PC-9 (cell line): Measurements from ENCODE around the gene SULT1A3. TPM values are rescaled to one million over a fixed set of nuclear protein-coding genes. Genes with fewer than 3 reads are reported as not detected.
"Not testable (repeated sequence)": the region's sequence is repeated elsewhere in the genome, so short reads cannot be mapped to it uniquely, and the experiment has no call there.

ENCODE experiments used
- BruUV-seq: library from RNA; stranded (reverse); fragments of 400-500 nt; replicated peaks from 2 replicates; lab custom pipeline; 2021; lab: Mats Ljungman, UMichigan
- CTCF ChIA-PET: fragments of 300-600 bp; sonication (Branson Sonifier 250); formaldehyde crosslinking; loops from one replicate; lab custom pipeline; 2022; ENCODE audit warnings: antibody characterized with exemption; lab: Charles Lee
- POLR2A ChIA-PET: fragments of 300-600 bp; sonication (Branson Sonifier 250); formaldehyde crosslinking; loops from one replicate; lab custom pipeline; 2022; ENCODE audit warnings: antibody characterized with exemption; ENCODE audit not compliant: unreplicated experiment; lab: Charles Lee
- DNase-seq, 2 experiments: peaks; one replicate each; pipeline versions ENCODE4 v3.0.0 to v3.0.0-alpha.2; 2015 to 2022; ENCODE audit warnings: mixed read lengths in 1 of 2
- H2AFZ ChIP-seq: fragments of 200-600 bp; sonication (generic); 2 replicates; pipeline ENCODE4 v1.8.1; 2017; ENCODE audit warnings: antibody characterized with exemption
- H3F3A ChIP-seq: fragments of 200-600 bp; sonication (generic); 2 replicates; pipeline ENCODE4 v1.8.1; 2017; ENCODE audit warnings: antibody characterized with exemption, mild to moderate bottlenecking, low read depth; ENCODE audit not compliant: insufficient read depth
- H3K27ac ChIP-seq: fragments of 200-600 bp; sonication (generic); 2 replicates; pipeline ENCODE4 v1.6.1; 2016; ENCODE audit warnings: mixed run types
- H3K27me3 ChIP-seq: fragments of 200-600 bp; sonication (generic); 2 replicates; pipeline ENCODE4 v1.6.1; 2016; ENCODE audit warnings: low read depth, mixed run types; ENCODE audit not compliant: insufficient read depth
- H3K36me3 ChIP-seq: fragments of 200-600 bp; sonication (generic); 2 replicates; pipeline ENCODE4 v1.6.1; 2016; ENCODE audit warnings: low read depth, mixed run types
- H3K4me1 ChIP-seq: fragments of 200-600 bp; sonication (generic); replicated peaks from 2 replicates; pipeline ENCODE4 v1.6.1; 2016; ENCODE audit warnings: mixed run types; ENCODE audit not compliant: insufficient read depth
- H3K4me2 ChIP-seq: fragments of 200-600 bp; sonication (generic); 2 replicates; pipeline ENCODE4 v1.6.1; 2017; ENCODE audit warnings: mixed run types
- H3K4me3 ChIP-seq: fragments of 200-600 bp; sonication (generic); 2 replicates; pipeline ENCODE4 v1.6.1; 2016; ENCODE audit warnings: mixed run types
- H3K79me2 ChIP-seq: fragments of 200-600 bp; sonication (generic); 2 replicates; pipeline ENCODE4 v1.6.1; 2017; ENCODE audit warnings: low read depth, mixed run types
- H3K9me2 ChIP-seq: fragments of 200-600 bp; sonication (generic); 2 replicates; pipeline ENCODE4 v1.8.1; 2017; ENCODE audit warnings: mild to moderate bottlenecking; ENCODE audit not compliant: insufficient read depth
- H3K9me3 ChIP-seq: fragments of 200-600 bp; sonication (generic); 2 replicates; pipeline ENCODE4 v1.8.1; 2016; ENCODE audit warnings: low read depth; ENCODE audit not compliant: insufficient read depth
- H4K20me1 ChIP-seq: fragments of 200-600 bp; sonication (generic); 2 replicates; pipeline ENCODE4 v1.8.1; 2017; ENCODE audit not compliant: insufficient read depth
- EZH2 ChIP-seq: fragments of 200-600 bp; sonication (generic); IDR thresholded peaks from 2 replicates; pipeline ENCODE4 v1.8.0; 2017; ENCODE audit warnings: antibody characterized with exemption, low read depth
- intact Hi-C: fragments of 100-400 bp; cut with micrococcal nuclease; formaldehyde crosslinking; loops from one replicate; pipeline ENCODE4 v1.10.0; 2022; ENCODE audit not compliant: unreplicated experiment
- total RNA-seq: library from RNA; stranded (reverse); gene quantifications from 2 replicates; pipeline ENCODE4 v1.2.3, GENCODE V29; 2021
- TF ChIP-seq, protein P1 (sequence below): fragments of 200-600 bp; sonication (generic); conservative IDR thresholded peaks from 2 replicates; pipeline ENCODE4 v1.6.1; 2017; ENCODE audit warnings: mixed run types, antibody characterized with exemption, mild to moderate bottlenecking, moderate library complexity

SULT1A3 gene
- total RNA-seq, 1 experiment from 2014 or later: 103 TPM

GRCh38 chr16:30166202-30166902 is 32.7 kb upstream of the SULT1A3 start:
- Histone ChIP-seq H3K9me2 (no peaks in the 10 kb centered on the region), H3K4me1 (no peaks in the 10 kb centered on the region), H3K9me3 (no peaks in the 10 kb centered on the region), H3K27ac (no peak overlapping the region), H3F3A (peaks cover 19% of the 10 kb centered on the region; the same call in 1 of the 2 replicates), H3K79me2 (no peaks in the 10 kb centered on the region), H3K4me2 (no peak overlapping the region), H3K27me3 (no peaks in the 10 kb centered on the region), H3K36me3 (no peaks in the 10 kb centered on the region), H3K4me3 (no peak overlapping the region), H2AFZ (no peak overlapping the region), H4K20me1 (no peaks in the 10 kb centered on the region)
- TF ChIP-seq EZH2: no peak
- TF ChIP-seq, protein P1, sequence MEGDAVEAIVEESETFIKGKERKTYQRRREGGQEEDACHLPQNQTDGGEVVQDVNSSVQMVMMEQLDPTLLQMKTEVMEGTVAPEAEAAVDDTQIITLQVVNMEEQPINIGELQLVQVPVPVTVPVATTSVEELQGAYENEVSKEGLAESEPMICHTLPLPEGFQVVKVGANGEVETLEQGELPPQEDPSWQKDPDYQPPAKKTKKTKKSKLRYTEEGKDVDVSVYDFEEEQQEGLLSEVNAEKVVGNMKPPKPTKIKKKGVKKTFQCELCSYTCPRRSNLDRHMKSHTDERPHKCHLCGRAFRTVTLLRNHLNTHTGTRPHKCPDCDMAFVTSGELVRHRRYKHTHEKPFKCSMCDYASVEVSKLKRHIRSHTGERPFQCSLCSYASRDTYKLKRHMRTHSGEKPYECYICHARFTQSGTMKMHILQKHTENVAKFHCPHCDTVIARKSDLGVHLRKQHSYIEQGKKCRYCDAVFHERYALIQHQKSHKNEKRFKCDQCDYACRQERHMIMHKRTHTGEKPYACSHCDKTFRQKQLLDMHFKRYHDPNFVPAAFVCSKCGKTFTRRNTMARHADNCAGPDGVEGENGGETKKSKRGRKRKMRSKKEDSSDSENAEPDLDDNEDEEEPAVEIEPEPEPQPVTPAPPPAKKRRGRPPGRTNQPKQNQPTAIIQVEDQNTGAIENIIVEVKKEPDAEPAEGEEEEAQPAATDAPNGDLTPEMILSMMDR: no peak
- ChIA-PET CTCF (no interaction called here), POLR2A (no interaction called here)
- no TSS peak for BruUV-seq
- intact Hi-C loops: no loop called here
- no peak for DNase-seq

DNA sequence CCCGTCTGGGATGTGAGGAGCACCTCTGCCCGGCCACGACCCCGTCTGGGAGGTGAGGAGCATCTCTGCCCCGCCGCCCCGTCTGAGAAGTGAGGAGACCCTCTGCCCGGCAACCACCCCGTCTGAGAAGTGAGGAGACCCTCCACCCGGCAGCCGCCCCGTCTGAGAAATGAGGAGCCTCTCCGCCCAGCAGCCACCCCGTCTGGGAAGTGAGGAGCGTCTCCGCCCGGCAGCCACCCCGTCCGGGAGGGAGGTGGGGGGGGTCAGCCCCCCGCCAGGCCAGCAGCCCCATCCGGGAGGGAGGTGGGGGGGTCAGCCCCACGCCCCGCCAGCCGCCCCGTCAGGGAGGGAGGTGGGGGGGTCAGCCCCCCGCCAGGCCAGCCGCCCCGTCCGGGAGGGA is 30.3 kb upstream of the SULT1A3 start:
- H3K4me2 ChIP-seq, H4K20me1 ChIP-seq, intact Hi-C loops, H3K79me2 ChIP-seq, H3K4me3 ChIP-seq, H3K4me1 ChIP-seq, H3K27me3 ChIP-seq, DNase-seq, H2AFZ ChIP-seq, H3K27ac ChIP-seq, H3K9me2 ChIP-seq, BruUV-seq, H3K36me3 ChIP-seq, POLR2A ChIA-PET, H3K9me3 ChIP-seq, CTCF ChIA-PET: not testable (repeated sequence)
- H3F3A ChIP-seq: peaks cover 23% of the 10 kb centered on the region; the same call in 1 of the 2 replicates

DNA sequence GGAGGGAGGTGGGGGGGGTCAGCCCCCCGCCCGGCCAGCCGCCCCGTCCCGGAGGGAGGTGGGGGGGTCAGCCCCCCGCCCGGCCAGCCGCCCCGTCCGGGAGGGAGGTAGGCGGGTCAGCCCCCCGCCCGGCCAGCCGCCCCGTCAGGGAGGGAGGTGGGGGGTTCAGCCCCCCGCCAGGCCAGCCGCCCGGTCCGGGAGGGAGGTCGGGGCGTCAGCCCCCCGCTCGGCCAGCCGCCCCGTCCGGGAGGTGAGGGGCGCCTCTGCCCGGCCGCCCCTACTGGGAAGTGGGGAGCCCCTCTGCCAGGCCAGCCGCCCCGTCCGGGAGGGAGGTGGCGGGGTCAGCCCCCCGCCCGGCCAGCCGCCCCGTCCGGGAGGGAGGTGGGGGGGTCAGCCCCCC is 29.6 kb upstream of the SULT1A3 start:
- H2AFZ ChIP-seq, BruUV-seq, H3K4me3 ChIP-seq, CTCF ChIA-PET, H4K20me1 ChIP-seq, H3K27me3 ChIP-seq, H3K9me2 ChIP-seq, H3K4me1 ChIP-seq, H3K9me3 ChIP-seq, H3K36me3 ChIP-seq, intact Hi-C loops, DNase-seq, H3K79me2 ChIP-seq, POLR2A ChIA-PET, H3K4me2 ChIP-seq, H3K27ac ChIP-seq: not testable (repeated sequence)
- H3F3A ChIP-seq: peaks cover 23% of the 10 kb centered on the region; the same call in 1 of the 2 replicates

- H3K27me3 ChIP-seq, H3K4me2 ChIP-seq, H3K36me3 ChIP-seq, DNase-seq, H3K4me3 ChIP-seq, POLR2A ChIA-PET, BruUV-seq, H3K4me1 ChIP-seq, H3K79me2 ChIP-seq, H3K27ac ChIP-seq, H3K9me3 ChIP-seq, H2AFZ ChIP-seq, intact Hi-C loops, CTCF ChIA-PET, H3K9me2 ChIP-seq, H4K20me1 ChIP-seq: not testable (repeated sequence)
- peaks cover 19% of the 10 kb centered on the region; the same call in 1 of the 2 replicates for H3F3A ChIP-seq
These were observed 28.9 kb upstream of the SULT1A3 start for GRCh38 chr16:30170145-30170544.
